ENCODE measurements around the gene NUTM2G.
"Not testable (repeated sequence)": the region's sequence is repeated elsewhere in the genome, so short reads cannot be mapped to it uniquely, and the experiment has no call there.

The NUTM2G gene

DNA sequence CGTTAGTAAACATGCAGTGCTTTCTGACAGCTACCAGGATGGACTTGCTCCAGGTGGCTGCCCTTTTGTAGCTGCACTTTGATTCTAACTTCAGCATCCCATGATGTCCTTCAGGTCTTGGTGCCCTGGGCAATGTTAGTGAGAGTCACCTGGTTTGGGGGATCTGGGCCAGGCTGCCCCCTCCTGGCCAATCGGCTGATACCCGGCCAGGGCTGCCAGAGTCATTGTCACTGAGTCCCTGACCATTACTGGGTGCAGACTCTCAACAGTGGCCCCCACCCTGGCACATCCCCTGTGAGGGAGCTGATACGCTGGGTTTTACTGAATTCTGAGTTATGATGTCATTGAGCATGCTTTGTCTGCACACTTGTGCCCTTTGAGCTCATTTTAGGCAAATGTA is 13.5 kb downstream of the NUTM2G start:
- not testable (repeated sequence) for DNase-seq (ENCODE audit: low read depth)

DNA sequence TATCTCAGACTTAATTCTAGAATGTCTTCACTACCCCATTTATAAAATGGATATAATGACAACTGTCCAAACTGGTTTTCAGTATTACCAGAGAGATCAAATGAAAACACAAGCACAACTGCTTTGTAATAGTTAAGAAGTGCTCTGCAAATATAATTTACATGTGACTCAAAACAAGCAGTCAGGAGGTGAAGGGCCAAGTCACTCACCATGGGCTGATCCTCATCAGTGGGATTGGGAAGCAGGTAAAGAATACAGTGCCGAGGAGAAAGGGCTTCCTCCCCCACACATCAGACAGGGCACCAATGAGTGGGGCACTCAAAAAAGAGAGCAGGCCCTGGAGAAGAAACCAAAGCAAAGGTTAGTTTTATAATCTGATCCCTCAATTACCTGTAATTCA is 20.7 kb downstream of the NUTM2G start:
- DNase-seq (ENCODE audit: low read depth): not testable (repeated sequence)

DNA sequence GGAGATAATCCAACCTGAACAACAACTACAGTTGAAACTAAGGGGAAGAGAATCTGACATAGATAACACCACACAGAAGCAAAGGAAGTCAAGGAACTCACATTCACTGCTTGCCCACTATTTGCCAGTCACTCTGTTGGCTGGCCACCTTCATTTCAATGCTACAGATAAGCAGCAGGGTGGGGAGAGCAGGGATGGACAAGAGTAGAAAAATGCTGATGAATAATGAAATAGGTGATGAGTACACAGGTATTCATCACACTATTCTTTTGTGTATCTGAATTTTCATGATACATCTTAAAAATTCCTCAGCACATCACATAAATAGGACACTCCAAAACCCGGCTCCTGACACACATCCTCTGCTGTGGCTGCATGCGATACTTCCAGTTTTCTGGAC is 21.9 kb downstream of the NUTM2G start:
- DNase-seq (ENCODE audit: low read depth): not testable (repeated sequence)

DNA sequence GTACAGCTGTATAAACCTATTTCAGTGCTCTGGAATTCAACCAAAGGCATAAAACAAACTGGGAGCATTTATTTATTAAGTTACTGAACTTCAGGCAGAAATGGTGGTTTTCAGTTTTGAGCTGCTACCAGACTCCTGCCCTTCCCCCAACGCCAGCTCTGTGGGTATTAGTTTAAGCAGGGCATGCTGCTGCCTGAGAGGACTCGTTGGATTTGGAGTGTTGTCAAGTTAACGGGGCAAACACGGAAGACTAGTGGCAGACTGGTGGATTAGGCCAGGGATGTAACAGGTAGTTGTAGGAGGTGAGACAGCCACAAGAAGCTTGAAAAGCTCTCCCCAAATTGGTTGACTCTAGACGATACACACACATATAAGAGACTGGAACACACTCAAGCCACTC is 38.9 kb downstream of the NUTM2G start:
- not testable (repeated sequence) for DNase-seq (ENCODE audit: low read depth)

DNA sequence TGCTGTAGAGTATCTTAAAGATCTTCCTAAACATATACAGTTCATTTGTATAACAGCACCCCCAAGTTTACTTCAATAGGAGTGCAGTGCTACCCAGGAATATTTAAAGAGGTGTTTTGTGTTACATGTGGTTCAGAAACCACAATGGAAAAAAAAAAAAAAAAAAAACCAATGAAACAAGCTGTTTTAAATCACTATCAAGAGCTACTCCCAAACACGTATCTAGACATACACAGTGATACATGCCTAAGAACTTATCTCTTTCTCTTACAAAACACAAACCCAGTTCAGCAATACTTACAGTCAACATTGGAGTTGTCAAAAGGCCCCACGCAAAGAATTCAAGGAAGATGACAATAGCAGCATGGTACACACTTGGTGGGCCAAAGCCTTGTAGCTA is 43.9 kb downstream of the NUTM2G start:
- DNase-seq (ENCODE audit: low read depth): not testable (repeated sequence)

DNA sequence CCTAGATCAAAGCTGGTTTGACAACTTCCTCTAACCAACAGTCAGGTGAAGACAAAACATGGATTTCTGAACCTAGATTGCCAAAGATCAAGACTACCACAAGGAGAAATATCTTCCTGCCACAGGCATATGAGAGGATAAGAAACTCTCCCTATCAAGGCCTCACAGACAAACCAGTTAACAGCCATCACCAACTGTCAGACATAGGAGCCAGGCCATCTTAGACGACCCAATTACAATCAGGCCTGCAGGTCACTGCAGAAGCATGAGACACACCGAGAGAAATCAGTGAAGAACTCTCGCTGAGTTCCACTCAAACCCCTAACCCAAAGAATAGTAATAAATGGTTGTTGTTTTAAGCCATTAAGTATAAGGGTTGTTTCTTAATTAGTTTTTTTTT is 45.4 kb downstream of the NUTM2G start:
- not testable (repeated sequence) for DNase-seq (ENCODE audit: low read depth)

DNA sequence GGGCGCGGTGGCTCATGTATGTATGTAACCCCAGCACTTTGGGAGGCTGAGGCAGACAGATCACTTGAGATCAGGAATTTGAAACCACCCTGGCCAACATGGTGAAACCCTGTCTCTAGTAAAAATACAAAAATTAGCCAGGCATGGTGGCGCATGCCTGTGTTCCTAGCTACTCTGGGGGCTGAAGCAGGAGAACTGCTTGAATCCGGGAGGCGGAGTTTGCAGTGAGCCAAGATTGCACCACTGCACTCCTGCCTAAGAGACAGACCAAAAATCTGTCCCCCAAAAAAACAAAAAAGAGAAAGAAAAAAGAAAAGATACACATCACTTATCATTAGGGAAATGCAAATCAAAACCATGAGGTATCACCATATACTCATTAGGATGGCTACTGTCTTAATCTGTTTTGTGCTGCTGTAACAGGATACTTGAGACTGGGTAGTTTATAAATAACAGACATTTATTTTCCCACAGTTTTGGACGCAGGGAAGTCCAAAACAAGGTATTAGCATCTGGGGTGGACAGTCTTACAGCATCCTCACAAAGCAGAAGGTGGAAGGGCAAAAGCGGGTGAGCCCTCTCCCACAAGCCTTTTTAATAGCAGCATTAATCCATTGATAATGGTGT is 55.0 kb downstream of the NUTM2G start:
- not testable (repeated sequence) for DNase-seq (ENCODE audit: low read depth)

DNA sequence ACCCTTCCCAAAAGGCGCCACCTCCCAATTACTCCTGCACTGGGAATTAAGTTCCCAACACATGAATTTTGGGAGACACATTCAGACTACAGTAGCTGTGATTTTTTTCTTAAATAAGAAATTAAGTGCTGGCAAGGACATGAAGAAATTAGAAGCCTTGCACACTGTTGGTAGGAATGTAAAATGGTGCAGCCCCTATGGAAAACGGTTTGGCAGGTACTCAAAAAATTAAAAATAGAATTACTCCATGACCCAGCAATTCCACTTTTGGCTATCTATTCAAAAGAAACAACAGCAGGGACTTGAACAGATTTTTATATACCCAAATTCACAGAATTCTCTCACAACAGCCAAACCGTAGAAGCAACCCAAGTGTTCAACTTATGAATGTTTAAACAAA is 55.5 kb downstream of the NUTM2G start:
- DNase-seq (ENCODE audit: low read depth): not testable (repeated sequence)

DNA sequence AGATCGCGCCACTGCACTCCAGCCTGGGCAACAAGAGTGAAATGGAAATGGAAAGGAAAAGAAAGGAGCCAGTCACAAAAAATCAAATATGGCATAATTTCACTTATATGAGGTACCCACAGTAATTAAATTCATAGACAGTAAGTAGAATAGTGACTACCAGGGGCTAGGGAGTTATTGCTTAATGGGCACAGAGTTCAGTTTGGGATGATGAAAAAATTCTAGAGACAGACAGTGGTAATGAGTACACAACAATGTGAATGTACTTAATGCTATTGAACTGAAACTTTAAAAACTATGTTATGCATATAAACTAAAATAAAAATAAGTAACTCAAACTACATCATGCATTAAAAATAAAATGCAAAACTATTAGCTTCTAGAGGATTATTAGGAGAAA is 56.2 kb downstream of the NUTM2G start:
- DNase-seq (ENCODE audit: low read depth): not testable (repeated sequence)
